WTC11 (cell line): Measurements from ENCODE around the gene PSMD10. TPM values are rescaled to one million over a fixed set of nuclear protein-coding genes. Genes with fewer than 3 reads are reported as not detected.

Experiments
- ATAC-seq: fragments of 200-7000 bp; cut with Tn5 transposase; 2 replicates; pipeline ENCODE4 v1.10.0; 2021; ENCODE audit warnings: mild to moderate bottlenecking, moderate library complexity
- CTCF ChIA-PET: fragments of 300-600 bp; sonication (Branson Sonifier 250); formaldehyde crosslinking; loops from one replicate; lab custom pipeline; 2021; ENCODE audit warnings: antibody characterized with exemption; lab: Charles Lee
- POLR2A ChIA-PET: fragments of 350-600 bp; sonication (Branson Sonifier 250); formaldehyde crosslinking; loops from one replicate; lab custom pipeline; 2021; ENCODE audit warnings: antibody characterized with exemption; lab: Charles Lee
- DNase-seq: peaks from one replicate; pipeline ENCODE4 v3.0.0; 2021; ENCODE audit warnings: low spot score
- H3K27ac Mint-ChIP-seq: 2 replicates; pipeline ENCODE4 v1.8.0; 2021; ENCODE audit warnings: mixed read lengths
- H3K27me3 Mint-ChIP-seq: 2 replicates; pipeline ENCODE4 v1.8.0; 2021; ENCODE audit warnings: low read depth, mild to moderate bottlenecking, moderate library complexity, mixed read lengths
- H3K36me3 Mint-ChIP-seq: 2 replicates; pipeline ENCODE4 v1.8.0; 2021; ENCODE audit warnings: mixed read lengths
- H3K4me1 Mint-ChIP-seq: 2 replicates; pipeline ENCODE4 v1.8.0; 2022; ENCODE audit warnings: mixed read lengths
- H3K4me3 Mint-ChIP-seq: 2 replicates; pipeline ENCODE4 v1.8.0; 2021; ENCODE audit warnings: mild to moderate bottlenecking, moderate library complexity, mixed read lengths
- H3K9me3 Mint-ChIP-seq: 2 replicates; pipeline ENCODE4 v1.8.0; 2021; ENCODE audit warnings: mixed read lengths
- EMX1 ChIP-seq: fragments of 250-450 bp; sonication (Bioruptor Pico); IDR thresholded peaks from 2 replicates; pipeline ENCODE4 v1.8.0; 2021; ENCODE audit warnings: mild to moderate bottlenecking
- FOXJ3 ChIP-seq: sonication (generic); formaldehyde crosslinking; IDR thresholded peaks from 2 replicates; pipeline ENCODE4 v1.9.0; 2021; ENCODE audit warnings: missing genetic modification reagents, mild to moderate bottlenecking, borderline replicate concordance
- FOXK1 ChIP-seq: sonication (generic); formaldehyde crosslinking; IDR thresholded peaks from 2 replicates; pipeline ENCODE4 v1.8.0; 2022; ENCODE audit warnings: mild to moderate bottlenecking, moderate library complexity, missing genetic modification reagents
- GABPB1 ChIP-seq: sonication (generic); formaldehyde crosslinking; IDR thresholded peaks from 2 replicates; pipeline ENCODE4 v1.8.1; 2023; ENCODE audit warnings: mild to moderate bottlenecking, missing genetic modification reagents
- JUN ChIP-seq: sonication (generic); formaldehyde crosslinking; IDR thresholded peaks from 2 replicates; pipeline ENCODE4 v1.8.0; 2023; ENCODE audit warnings: mild to moderate bottlenecking, missing genetic modification reagents
- NFYB ChIP-seq: sonication (generic); formaldehyde crosslinking; conservative IDR thresholded peaks from 2 replicates; pipeline ENCODE4 v1.8.0; 2022; ENCODE audit warnings: low read depth, missing genetic modification reagents
- NR1H2 ChIP-seq: sonication (generic); formaldehyde crosslinking; IDR thresholded peaks from 2 replicates; pipeline ENCODE4 v1.9.0; 2021; ENCODE audit warnings: mild to moderate bottlenecking, moderate library complexity, missing genetic modification reagents
- RORB ChIP-seq: fragments of 250-450 bp; sonication (Bioruptor Pico); IDR thresholded peaks from 2 replicates; pipeline ENCODE4 v1.9.0; 2021; ENCODE audit warnings: mild to moderate bottlenecking
- SMAD4 ChIP-seq: sonication (generic); formaldehyde crosslinking; IDR thresholded peaks from 2 replicates; pipeline ENCODE4 v1.8.0; 2022; ENCODE audit warnings: mild to moderate bottlenecking, missing genetic modification reagents
- SOX15 ChIP-seq: fragments of 250-450 bp; sonication (Bioruptor Pico); IDR thresholded peaks from 2 replicates; pipeline ENCODE4 v1.9.0; 2021; ENCODE audit warnings: mild to moderate bottlenecking
- ZNF121 ChIP-seq: sonication (generic); formaldehyde crosslinking; IDR thresholded peaks from 2 replicates; pipeline ENCODE4 v1.8.0; 2023; ENCODE audit warnings: missing genetic modification reagents
- ZNF219 ChIP-seq: sonication (generic); formaldehyde crosslinking; IDR thresholded peaks from 2 replicates; pipeline ENCODE4 v1.8.0; 2023; ENCODE audit warnings: missing genetic modification reagents, mild to moderate bottlenecking, borderline replicate concordance
- total RNA-seq: library from RNA; stranded (reverse); gene quantifications from 3 replicates; pipeline ENCODE4 v1.2.3, GENCODE V29; 2021
- TF ChIP-seq, protein P1 (sequence below): sonication (generic); formaldehyde crosslinking; IDR thresholded peaks from 2 replicates; pipeline ENCODE4 v1.8.1; 2023; ENCODE audit warnings: mild to moderate bottlenecking, missing genetic modification reagents, moderate library complexity
- TF ChIP-seq, protein P2 (sequence below): sonication (generic); formaldehyde crosslinking; IDR thresholded peaks from 2 replicates; pipeline ENCODE4 v1.8.0; 2023; ENCODE audit warnings: missing genetic modification reagents, mild to moderate bottlenecking, borderline replicate concordance
- TF ChIP-seq, protein P3 (sequence below): sonication (generic); formaldehyde crosslinking; IDR thresholded peaks from 2 replicates; pipeline ENCODE4 v1.8.1; 2023; ENCODE audit warnings: mild to moderate bottlenecking, missing genetic modification reagents
- TF ChIP-seq, protein P4 (sequence below): sonication (generic); formaldehyde crosslinking; IDR thresholded peaks from 2 replicates; pipeline ENCODE4 v1.8.1; 2022; ENCODE audit warnings: missing genetic modification reagents, borderline replicate concordance
- TF ChIP-seq, protein P5 (sequence below): sonication (generic); formaldehyde crosslinking; IDR thresholded peaks from 2 replicates; pipeline ENCODE4 v1.8.0; 2022; ENCODE audit warnings: missing genetic modification reagents

The PSMD10 gene
- total RNA-seq, 1 experiment from 2014 or later = 56.4 TPM

DNA sequence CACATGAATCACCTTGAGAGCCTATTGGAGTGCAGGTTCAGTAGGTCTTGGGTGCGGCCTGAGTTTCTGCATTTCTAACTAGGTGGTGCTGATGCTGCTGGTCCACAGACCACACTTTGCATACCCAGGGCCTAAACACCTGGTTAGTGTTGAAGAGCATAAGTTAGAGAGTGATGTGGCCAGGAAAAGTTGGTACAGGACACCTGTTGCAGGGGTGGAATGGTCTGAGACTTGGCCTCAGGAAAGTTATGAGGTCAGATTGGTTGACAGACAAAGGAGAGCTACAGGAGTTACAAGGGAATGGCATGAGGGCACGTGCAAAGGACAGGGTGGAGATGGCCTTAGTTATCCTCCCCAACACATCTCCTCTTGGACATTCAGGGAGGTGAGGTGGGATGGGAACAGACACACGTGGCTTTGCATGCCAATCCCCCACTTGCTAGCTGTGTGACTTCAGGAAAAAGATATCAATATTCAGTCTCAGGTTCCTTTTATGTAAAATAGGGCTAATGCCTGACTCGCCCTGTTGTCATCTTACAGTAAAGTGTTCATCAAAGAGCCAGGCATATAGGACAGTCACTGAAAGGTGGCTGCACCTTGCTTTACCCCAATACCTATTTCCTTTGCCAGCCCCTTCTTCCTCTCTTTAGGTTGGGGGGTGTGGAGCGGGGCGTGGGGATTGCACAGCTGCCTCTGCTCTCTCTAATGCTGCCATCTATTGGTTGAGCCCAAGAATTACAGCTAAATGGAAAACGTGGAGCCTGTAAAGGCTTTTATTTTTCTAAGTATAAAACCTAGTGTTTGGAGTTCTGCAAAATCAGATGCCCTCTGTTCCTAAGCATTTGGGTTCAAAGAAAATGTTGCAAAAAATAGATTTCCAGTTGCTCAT lies 47.7 kb upstream of the PSMD10 start:
- H3K4me1 Mint-ChIP-seq = no peaks in the 10 kb centered on the region
- ATAC-seq (peak; percentile 76), DNase-seq (peak; percentile 15)
- H3K27me3 Mint-ChIP-seq = no peaks in the 10 kb centered on the region; the same call in 1 of the 2 replicates
- ChIA-PET POLR2A (no interaction called here), CTCF (interaction anchor here (0.6 to 2.2 kb wide), 16 partner anchors 12 to 362 kb away, joined by 3 to 18 read pairs (median 3); partner anchors contain the start of genes ATG4A, NCBP2L, PSMD10 and VSIG1)
- H3K9me3 Mint-ChIP-seq = no peaks in the 10 kb centered on the region
- H3K36me3 Mint-ChIP-seq = no peaks in the 10 kb centered on the region
- H3K27ac Mint-ChIP-seq = no peak overlapping the region
- H3K4me3 Mint-ChIP-seq = no peak overlapping the region
- TF ChIP-seq SMAD4 (no peak), SOX15 (no peak), JUN (CRISPR knock-in tag) (no peak), EMX1 (no peak), ZNF121 (CRISPR knock-in tag) (no peak), NR1H2 (CRISPR knock-in tag) (no peak), ZNF219 (CRISPR knock-in tag) (no peak), NFYB (no peak), RORB (no peak)
- TF ChIP-seq, protein P1, sequence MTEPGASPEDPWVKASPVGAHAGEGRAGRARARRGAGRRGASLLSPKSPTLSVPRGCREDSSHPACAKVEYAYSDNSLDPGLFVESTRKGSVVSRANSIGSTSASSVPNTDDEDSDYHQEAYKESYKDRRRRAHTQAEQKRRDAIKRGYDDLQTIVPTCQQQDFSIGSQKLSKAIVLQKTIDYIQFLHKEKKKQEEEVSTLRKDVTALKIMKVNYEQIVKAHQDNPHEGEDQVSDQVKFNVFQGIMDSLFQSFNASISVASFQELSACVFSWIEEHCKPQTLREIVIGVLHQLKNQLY = no peak
- TF ChIP-seq, protein P2, sequence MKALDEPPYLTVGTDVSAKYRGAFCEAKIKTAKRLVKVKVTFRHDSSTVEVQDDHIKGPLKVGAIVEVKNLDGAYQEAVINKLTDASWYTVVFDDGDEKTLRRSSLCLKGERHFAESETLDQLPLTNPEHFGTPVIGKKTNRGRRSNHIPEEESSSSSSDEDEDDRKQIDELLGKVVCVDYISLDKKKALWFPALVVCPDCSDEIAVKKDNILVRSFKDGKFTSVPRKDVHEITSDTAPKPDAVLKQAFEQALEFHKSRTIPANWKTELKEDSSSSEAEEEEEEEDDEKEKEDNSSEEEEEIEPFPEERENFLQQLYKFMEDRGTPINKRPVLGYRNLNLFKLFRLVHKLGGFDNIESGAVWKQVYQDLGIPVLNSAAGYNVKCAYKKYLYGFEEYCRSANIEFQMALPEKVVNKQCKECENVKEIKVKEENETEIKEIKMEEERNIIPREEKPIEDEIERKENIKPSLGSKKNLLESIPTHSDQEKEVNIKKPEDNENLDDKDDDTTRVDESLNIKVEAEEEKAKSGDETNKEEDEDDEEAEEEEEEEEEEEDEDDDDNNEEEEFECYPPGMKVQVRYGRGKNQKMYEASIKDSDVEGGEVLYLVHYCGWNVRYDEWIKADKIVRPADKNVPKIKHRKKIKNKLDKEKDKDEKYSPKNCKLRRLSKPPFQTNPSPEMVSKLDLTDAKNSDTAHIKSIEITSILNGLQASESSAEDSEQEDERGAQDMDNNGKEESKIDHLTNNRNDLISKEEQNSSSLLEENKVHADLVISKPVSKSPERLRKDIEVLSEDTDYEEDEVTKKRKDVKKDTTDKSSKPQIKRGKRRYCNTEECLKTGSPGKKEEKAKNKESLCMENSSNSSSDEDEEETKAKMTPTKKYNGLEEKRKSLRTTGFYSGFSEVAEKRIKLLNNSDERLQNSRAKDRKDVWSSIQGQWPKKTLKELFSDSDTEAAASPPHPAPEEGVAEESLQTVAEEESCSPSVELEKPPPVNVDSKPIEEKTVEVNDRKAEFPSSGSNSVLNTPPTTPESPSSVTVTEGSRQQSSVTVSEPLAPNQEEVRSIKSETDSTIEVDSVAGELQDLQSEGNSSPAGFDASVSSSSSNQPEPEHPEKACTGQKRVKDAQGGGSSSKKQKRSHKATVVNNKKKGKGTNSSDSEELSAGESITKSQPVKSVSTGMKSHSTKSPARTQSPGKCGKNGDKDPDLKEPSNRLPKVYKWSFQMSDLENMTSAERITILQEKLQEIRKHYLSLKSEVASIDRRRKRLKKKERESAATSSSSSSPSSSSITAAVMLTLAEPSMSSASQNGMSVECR (CRISPR knock-in tag) = no peak
- TF ChIP-seq, protein P3, sequence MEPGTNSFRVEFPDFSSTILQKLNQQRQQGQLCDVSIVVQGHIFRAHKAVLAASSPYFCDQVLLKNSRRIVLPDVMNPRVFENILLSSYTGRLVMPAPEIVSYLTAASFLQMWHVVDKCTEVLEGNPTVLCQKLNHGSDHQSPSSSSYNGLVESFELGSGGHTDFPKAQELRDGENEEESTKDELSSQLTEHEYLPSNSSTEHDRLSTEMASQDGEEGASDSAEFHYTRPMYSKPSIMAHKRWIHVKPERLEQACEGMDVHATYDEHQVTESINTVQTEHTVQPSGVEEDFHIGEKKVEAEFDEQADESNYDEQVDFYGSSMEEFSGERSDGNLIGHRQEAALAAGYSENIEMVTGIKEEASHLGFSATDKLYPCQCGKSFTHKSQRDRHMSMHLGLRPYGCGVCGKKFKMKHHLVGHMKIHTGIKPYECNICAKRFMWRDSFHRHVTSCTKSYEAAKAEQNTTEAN = no peak

DNA sequence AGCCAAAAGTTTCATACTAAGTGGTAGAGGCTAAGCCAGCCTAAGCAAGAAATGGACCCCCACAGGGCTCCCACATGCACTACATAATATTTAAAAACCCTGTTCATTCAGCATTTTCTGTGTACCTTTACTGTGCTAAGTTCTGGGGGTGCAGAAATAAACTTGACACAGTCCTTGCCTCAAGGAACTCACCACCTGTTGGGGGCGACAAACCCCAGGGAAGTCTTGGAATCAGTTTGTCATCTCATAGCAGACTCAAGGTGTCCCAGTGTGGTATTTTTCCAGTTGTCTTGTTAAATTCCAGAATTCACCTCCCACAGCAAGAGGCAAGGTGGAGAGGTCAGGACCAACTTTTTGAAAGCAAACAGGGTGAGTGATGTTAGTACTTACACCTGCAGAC lies 43.4 kb upstream of the PSMD10 start:
- H3K4me3 Mint-ChIP-seq = no peak overlapping the region
- H3K36me3 Mint-ChIP-seq = no peaks in the 10 kb centered on the region
- ChIA-PET POLR2A (no interaction called here), CTCF (no interaction called here)
- DNase-seq (peak; percentile 20), ATAC-seq (peak; percentile 41; the same call in 1 of the 2 replicates)
- H3K9me3 Mint-ChIP-seq = no peaks in the 10 kb centered on the region
- no peak overlapping the region for H3K27ac Mint-ChIP-seq
- peaks cover 4% of the 10 kb centered on the region; the same call in 1 of the 2 replicates for H3K4me1 Mint-ChIP-seq
- H3K27me3 Mint-ChIP-seq = no peaks in the 10 kb centered on the region; the same call in 1 of the 2 replicates
- TF ChIP-seq, protein P4, sequence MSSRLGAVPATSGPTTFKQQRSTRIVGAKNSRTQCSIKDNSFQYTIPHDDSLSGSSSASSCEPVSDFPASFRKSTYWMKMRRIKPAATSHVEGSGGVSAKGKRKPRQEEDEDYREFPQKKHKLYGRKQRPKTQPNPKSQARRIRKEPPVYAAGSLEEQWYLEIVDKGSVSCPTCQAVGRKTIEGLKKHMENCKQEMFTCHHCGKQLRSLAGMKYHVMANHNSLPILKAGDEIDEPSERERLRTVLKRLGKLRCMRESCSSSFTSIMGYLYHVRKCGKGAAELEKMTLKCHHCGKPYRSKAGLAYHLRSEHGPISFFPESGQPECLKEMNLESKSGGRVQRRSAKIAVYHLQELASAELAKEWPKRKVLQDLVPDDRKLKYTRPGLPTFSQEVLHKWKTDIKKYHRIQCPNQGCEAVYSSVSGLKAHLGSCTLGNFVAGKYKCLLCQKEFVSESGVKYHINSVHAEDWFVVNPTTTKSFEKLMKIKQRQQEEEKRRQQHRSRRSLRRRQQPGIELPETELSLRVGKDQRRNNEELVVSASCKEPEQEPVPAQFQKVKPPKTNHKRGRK (CRISPR knock-in tag) = no peak
- no peak for TF ChIP-seq ZNF121 (CRISPR knock-in tag)
- TF ChIP-seq, protein P5, sequence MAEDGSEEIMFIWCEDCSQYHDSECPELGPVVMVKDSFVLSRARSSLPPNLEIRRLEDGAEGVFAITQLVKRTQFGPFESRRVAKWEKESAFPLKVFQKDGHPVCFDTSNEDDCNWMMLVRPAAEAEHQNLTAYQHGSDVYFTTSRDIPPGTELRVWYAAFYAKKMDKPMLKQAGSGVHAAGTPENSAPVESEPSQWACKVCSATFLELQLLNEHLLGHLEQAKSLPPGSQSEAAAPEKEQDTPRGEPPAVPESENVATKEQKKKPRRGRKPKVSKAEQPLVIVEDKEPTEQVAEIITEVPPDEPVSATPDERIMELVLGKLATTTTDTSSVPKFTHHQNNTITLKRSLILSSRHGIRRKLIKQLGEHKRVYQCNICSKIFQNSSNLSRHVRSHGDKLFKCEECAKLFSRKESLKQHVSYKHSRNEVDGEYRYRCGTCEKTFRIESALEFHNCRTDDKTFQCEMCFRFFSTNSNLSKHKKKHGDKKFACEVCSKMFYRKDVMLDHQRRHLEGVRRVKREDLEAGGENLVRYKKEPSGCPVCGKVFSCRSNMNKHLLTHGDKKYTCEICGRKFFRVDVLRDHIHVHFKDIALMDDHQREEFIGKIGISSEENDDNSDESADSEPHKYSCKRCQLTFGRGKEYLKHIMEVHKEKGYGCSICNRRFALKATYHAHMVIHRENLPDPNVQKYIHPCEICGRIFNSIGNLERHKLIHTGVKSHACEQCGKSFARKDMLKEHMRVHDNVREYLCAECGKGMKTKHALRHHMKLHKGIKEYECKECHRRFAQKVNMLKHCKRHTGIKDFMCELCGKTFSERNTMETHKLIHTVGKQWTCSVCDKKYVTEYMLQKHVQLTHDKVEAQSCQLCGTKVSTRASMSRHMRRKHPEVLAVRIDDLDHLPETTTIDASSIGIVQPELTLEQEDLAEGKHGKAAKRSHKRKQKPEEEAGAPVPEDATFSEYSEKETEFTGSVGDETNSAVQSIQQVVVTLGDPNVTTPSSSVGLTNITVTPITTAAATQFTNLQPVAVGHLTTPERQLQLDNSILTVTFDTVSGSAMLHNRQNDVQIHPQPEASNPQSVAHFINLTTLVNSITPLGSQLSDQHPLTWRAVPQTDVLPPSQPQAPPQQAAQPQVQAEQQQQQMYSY (CRISPR knock-in tag) = no peak
- no peak for TF ChIP-seq ZNF219 (CRISPR knock-in tag)
- TF ChIP-seq, protein P2 (CRISPR knock-in tag) = no peak
- no peak for TF ChIP-seq FOXJ3
- no peak for TF ChIP-seq GABPB1 (CRISPR knock-in tag)
- no peak for TF ChIP-seq FOXK1 (CRISPR knock-in tag)
